D721Med (cell line): ENCODE measurements around the gene TMCC1.
"Not testable (repeated sequence)": the region's sequence is repeated elsewhere in the genome, so short reads cannot be mapped to it uniquely, and the experiment has no call there.

Experiments used
- DNase-seq: peaks from one replicate; pipeline ENCODE4 v3.0.0; 2011; ENCODE audit warnings: low spot score; ENCODE audit not compliant: insufficient read length
- FAIRE-seq: peaks from 2 replicates; lab custom pipeline; 2011; peaks lifted over from hg19 to GRCh38; lab: Jason Lieb, UNC
- CTCF ChIP-seq: IDR thresholded peaks from 2 replicates; pipeline ENCODE4 v1.5.1; 2012; ENCODE audit warnings: mild to moderate bottlenecking, control low read depth; ENCODE audit not compliant: insufficient read depth; ENCODE audit errors: missing control alignments

Gene TMCC1

GRCh38 chr3:129614927-129615363, 278.6 kb downstream of the TMCC1 start:
- TF ChIP-seq CTCF = no peak
- DNase-seq = no peak
- no peak for FAIRE-seq

GRCh38 chr3:129614435-129614834, 279.1 kb downstream of the TMCC1 start:
- DNase-seq (no peak), FAIRE-seq (no peak)
- no peak for TF ChIP-seq CTCF

GRCh38 chr3:129613367-129613740, 280.2 kb downstream of the TMCC1 start:
- no peak for DNase-seq
- FAIRE-seq = no peak
- no peak for TF ChIP-seq CTCF

- FAIRE-seq (no peak), DNase-seq (no peak)
- no peak for TF ChIP-seq CTCF
Observed at GRCh38 chr3:129612534-129613366, 280.8 kb downstream of the TMCC1 start.

GRCh38 chr3:129611812-129612533, 281.5 kb downstream of the TMCC1 start:
- FAIRE-seq (no peak), DNase-seq (no peak)
- TF ChIP-seq CTCF = no peak

GRCh38 chr3:129611446-129611800, 282.1 kb downstream of the TMCC1 start:
- TF ChIP-seq CTCF = no peak
- no peak for FAIRE-seq
- no peak for DNase-seq

- not testable (repeated sequence) for FAIRE-seq, DNase-seq
Observed at GRCh38 chr3:129610794-129611445, 282.6 kb downstream of the TMCC1 start.
